HepG2 (cell line): ENCODE results near the gene RAB3C. TPM values are rescaled to one million over a fixed set of nuclear protein-coding genes. Genes with fewer than 3 reads are reported as not detected.

Source experiments
- BCL6 ChIP-seq: IDR thresholded peaks from 2 replicates; pipeline ENCODE4 v1.6.1; 2016; ENCODE audit warnings: missing genetic modification reagents, missing compliant biosample characterization
- BRCA1 ChIP-seq: sonication (generic); formaldehyde crosslinking; IDR thresholded peaks from 2 replicates; pipeline ENCODE4 v1.4.0; 2020; ENCODE audit warnings: missing genetic modification reagents
- CBX1 ChIP-seq: IDR thresholded peaks from one replicate; pipeline ENCODE4 v1.6.1; 2016; ENCODE audit warnings: antibody characterized with exemption, low read depth
- CREB1 ChIP-seq, 2 experiments: fragments of 450-650 bp in 1 of 2; IDR thresholded peaks; 2 replicates each; pipeline ENCODE4 v1.6.1; 2016 to 2017; ENCODE audit warnings: control low read depth in 1 of 2, mild to moderate bottlenecking in 1 of 2, missing compliant biosample characterization in 1 of 2, missing genetic modification characterization in 1 of 2
- ELF4 ChIP-seq: sonication (generic); formaldehyde crosslinking; IDR thresholded peaks from 2 replicates; pipeline ENCODE4 v1.5.0; 2020; ENCODE audit warnings: missing genetic modification reagents, mild to moderate bottlenecking, moderate library complexity, borderline replicate concordance
- ERF ChIP-seq: IDR thresholded peaks from 2 replicates; pipeline ENCODE4 v1.6.1; 2018; ENCODE audit warnings: missing biosample characterization, missing genetic modification reagents
- GATAD2A ChIP-seq: IDR thresholded peaks from 2 replicates; pipeline ENCODE4 v1.6.1; 2016
- KLF11 ChIP-seq: IDR thresholded peaks from 2 replicates; pipeline ENCODE4 v1.6.1; 2016; ENCODE audit warnings: missing compliant biosample characterization
- RBM39 ChIP-seq: fragments of 200-400 bp; formaldehyde crosslinking; IDR thresholded peaks from one replicate; pipeline ENCODE4 v1.6.1; 2018; ENCODE audit warnings: antibody characterized with exemption, mild to moderate bottlenecking, low read depth, low read length; ENCODE audit not compliant: poor library complexity, severe bottlenecking
- SP4 ChIP-seq: sonication (generic); formaldehyde crosslinking; IDR thresholded peaks from 2 replicates; pipeline ENCODE4 v1.8.1; 2023; ENCODE audit warnings: mild to moderate bottlenecking, missing genetic modification reagents
- SRF ChIP-seq: IDR thresholded peaks from 2 replicates; pipeline ENCODE4 v1.6.1; 2011; ENCODE audit warnings: mild to moderate bottlenecking, low read depth, low read length, moderate library complexity
- ZBTB14 ChIP-seq: sonication (generic); formaldehyde crosslinking; IDR thresholded peaks from 2 replicates; pipeline ENCODE4 v1.4.0; 2020; ENCODE audit warnings: missing genetic modification reagents
- ZFX ChIP-seq: sonication (generic); formaldehyde crosslinking; IDR thresholded peaks from 2 replicates; pipeline ENCODE4 v1.4.0; 2020; ENCODE audit warnings: mild to moderate bottlenecking, low read depth, missing genetic modification reagents, moderate library complexity
- ZNF263 ChIP-seq: sonication (generic); formaldehyde crosslinking; IDR thresholded peaks from 2 replicates; pipeline ENCODE4 v1.4.0; 2020; ENCODE audit warnings: missing genetic modification reagents
- ZNF326 ChIP-seq: sonication (generic); formaldehyde crosslinking; IDR thresholded peaks from 2 replicates; pipeline ENCODE4 v1.4.0; 2020; ENCODE audit warnings: missing genetic modification reagents, borderline replicate concordance
- ZNF547 ChIP-seq: sonication (generic); formaldehyde crosslinking; IDR thresholded peaks from 2 replicates; pipeline ENCODE4 v1.5.1; 2020; ENCODE audit warnings: mild to moderate bottlenecking, missing genetic modification reagents
- ZNF703 ChIP-seq: sonication (generic); formaldehyde crosslinking; IDR thresholded peaks from 2 replicates; pipeline ENCODE4 v1.5.1; 2020; ENCODE audit warnings: missing genetic modification reagents, mild to moderate bottlenecking, moderate library complexity, borderline replicate concordance
- ZNF782 ChIP-seq: sonication (generic); formaldehyde crosslinking; IDR thresholded peaks from 2 replicates; pipeline ENCODE4 v1.4.0; 2020; ENCODE audit warnings: missing genetic modification reagents, mild to moderate bottlenecking, borderline replicate concordance
- polyA plus RNA-seq, 8 experiments: library from polyadenylated mRNA; depleted of rRNA in 3 of 8; stranded (reverse) in 7 of 8; unstranded in 1 of 8; fragments of >200 nt; fragmentation: Illumina TruSeq in 4 of 8; extraction: Trizol in 4 of 8; gene quantifications; 2 replicates each; pipeline versions ENCODE4 v1.2.1 to v1.2.3, GENCODE V29; 2011 to 2016; ENCODE audit warnings: low read depth in 4 of 8, missing spikeins in 1 of 8, mixed read lengths in 1 of 8; ENCODE audit not compliant: insufficient read depth in 1 of 8
- total RNA-seq, 5 experiments: library from RNA; depleted of rRNA; stranded (reverse); fragments of >200 nt; fragmentation: Illumina TruSeq; extraction: Trizol; gene quantifications; 2 replicates each; pipeline ENCODE4 v1.2.3, GENCODE V29; 2016; ENCODE audit warnings: low read depth in 1 of 5
- TF ChIP-seq, protein P1 (sequence below): IDR thresholded peaks from 2 replicates; pipeline ENCODE4 v1.6.1; 2016
- TF ChIP-seq, protein P2 (sequence below): IDR thresholded peaks from 2 replicates; pipeline ENCODE4 v1.6.1; 2016; ENCODE audit warnings: mild to moderate bottlenecking, missing biosample characterization, missing genetic modification reagents
- TF ChIP-seq, protein P3 (sequence below): fragments of 450-650 bp; IDR thresholded peaks from 2 replicates; pipeline ENCODE4 v1.6.1; 2017; ENCODE audit warnings: mild to moderate bottlenecking
- TF ChIP-seq, protein P4 (sequence below): sonication (generic); formaldehyde crosslinking; IDR thresholded peaks from 2 replicates; pipeline ENCODE4 v1.8.0; 2022; ENCODE audit warnings: missing genetic modification reagents, mild to moderate bottlenecking, borderline replicate concordance

RAB3C gene
- total and polyA plus RNA-seq, 2 of the 13 experiments (the other 11 are each of a cell fraction or from before 2014, with no cell fraction given): not detected

DNA sequence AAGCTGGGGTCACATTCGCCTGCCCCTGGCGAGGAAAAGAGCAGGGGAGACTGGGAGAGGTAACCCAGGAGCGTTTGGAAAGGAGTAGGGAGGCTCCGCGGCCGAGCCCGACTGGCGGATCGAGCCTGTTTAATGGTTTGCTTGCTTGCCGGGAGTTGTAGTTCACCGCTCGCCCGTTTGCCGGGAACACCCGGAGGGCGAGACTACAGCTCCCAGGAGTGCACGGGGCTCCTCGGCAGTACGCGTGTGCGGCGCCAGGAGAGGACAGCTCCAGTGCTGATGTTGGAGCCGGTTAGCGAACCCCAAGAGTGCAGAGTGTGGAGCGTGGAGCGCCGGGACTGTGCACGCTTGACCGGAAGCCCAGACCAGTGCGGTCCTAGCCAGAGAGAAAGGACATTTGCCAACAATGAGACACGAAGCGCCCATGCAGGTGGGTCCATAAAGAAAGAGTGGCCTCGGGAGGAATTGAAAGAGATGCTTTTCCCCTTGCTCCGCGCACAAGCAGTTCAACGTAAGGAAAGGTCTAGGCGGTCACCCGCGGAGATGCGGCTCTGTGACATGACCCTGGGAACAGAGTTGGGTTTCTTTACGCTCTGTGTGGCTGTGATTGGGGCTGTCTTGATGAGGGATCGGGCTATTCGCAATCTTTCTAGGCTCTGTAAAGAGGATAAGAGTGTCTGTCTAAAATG, at the start of gene RAB3C (continued):
- TF ChIP-seq, protein P1, sequence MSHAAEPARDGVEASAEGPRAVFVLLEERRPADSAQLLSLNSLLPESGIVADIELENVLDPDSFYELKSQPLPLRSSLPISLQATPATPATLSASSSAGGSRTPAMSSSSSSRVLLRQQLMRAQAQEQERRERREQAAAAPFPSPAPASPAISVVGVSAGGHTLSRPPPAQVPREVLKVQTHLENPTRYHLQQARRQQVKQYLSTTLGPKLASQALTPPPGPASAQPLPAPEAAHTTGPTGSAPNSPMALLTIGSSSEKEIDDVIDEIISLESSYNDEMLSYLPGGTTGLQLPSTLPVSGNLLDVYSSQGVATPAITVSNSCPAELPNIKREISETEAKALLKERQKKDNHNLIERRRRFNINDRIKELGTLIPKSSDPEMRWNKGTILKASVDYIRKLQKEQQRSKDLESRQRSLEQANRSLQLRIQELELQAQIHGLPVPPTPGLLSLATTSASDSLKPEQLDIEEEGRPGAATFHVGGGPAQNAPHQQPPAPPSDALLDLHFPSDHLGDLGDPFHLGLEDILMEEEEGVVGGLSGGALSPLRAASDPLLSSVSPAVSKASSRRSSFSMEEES (CRISPR knock-in tag): no peak
- TF ChIP-seq SP4 (CRISPR knock-in tag): no peak
- TF ChIP-seq ZFX (CRISPR knock-in tag): peak; percentile 70
- no peak for TF ChIP-seq BRCA1 (CRISPR knock-in tag)
- TF ChIP-seq RBM39: no peak
- peak; percentile 68; the same call in 1 of the 2 replicates for TF ChIP-seq ZNF782 (CRISPR knock-in tag)
- peak; percentile 24; the same call in 1 of the 2 replicates for TF ChIP-seq BCL6 (CRISPR knock-in tag)
- TF ChIP-seq ZNF263 (CRISPR knock-in tag): 0 out of 2 replicates have a peak, but pooled peaks have one; percentile 31
- TF ChIP-seq CBX1: peak; percentile 87
- TF ChIP-seq ZBTB14 (CRISPR knock-in tag): no peak
- TF ChIP-seq, protein P2, sequence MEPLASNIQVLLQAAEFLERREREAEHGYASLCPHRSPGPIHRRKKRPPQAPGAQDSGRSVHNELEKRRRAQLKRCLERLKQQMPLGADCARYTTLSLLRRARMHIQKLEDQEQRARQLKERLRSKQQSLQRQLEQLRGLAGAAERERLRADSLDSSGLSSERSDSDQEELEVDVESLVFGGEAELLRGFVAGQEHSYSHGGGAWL (CRISPR knock-in tag): peak; percentile 71; the same call in 1 of the 2 replicates
- peak; percentile 70; the same call in 1 of the 2 replicates for TF ChIP-seq ERF (CRISPR knock-in tag)
- TF ChIP-seq GATAD2A (CRISPR knock-in tag): no peak
- no peak for TF ChIP-seq SRF
- TF ChIP-seq, protein P3, sequence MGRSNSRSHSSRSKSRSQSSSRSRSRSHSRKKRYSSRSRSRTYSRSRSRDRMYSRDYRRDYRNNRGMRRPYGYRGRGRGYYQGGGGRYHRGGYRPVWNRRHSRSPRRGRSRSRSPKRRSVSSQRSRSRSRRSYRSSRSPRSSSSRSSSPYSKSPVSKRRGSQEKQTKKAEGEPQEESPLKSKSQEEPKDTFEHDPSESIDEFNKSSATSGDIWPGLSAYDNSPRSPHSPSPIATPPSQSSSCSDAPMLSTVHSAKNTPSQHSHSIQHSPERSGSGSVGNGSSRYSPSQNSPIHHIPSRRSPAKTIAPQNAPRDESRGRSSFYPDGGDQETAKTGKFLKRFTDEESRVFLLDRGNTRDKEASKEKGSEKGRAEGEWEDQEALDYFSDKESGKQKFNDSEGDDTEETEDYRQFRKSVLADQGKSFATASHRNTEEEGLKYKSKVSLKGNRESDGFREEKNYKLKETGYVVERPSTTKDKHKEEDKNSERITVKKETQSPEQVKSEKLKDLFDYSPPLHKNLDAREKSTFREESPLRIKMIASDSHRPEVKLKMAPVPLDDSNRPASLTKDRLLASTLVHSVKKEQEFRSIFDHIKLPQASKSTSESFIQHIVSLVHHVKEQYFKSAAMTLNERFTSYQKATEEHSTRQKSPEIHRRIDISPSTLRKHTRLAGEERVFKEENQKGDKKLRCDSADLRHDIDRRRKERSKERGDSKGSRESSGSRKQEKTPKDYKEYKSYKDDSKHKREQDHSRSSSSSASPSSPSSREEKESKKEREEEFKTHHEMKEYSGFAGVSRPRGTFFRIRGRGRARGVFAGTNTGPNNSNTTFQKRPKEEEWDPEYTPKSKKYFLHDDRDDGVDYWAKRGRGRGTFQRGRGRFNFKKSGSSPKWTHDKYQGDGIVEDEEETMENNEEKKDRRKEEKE: no peak
- TF ChIP-seq KLF11 (CRISPR knock-in tag): peak; percentile 55; the same call in 1 of the 2 replicates
- TF ChIP-seq CREB1 (IDR thresholded peaks at IDR 0.05): peak; percentile 72
- peak; percentile 92 for TF ChIP-seq CREB1 (CRISPR knock-in tag; IDR thresholded peaks at IDR 0.05)
- TF ChIP-seq ZNF703 (CRISPR knock-in tag): no peak
- TF ChIP-seq, protein P4, sequence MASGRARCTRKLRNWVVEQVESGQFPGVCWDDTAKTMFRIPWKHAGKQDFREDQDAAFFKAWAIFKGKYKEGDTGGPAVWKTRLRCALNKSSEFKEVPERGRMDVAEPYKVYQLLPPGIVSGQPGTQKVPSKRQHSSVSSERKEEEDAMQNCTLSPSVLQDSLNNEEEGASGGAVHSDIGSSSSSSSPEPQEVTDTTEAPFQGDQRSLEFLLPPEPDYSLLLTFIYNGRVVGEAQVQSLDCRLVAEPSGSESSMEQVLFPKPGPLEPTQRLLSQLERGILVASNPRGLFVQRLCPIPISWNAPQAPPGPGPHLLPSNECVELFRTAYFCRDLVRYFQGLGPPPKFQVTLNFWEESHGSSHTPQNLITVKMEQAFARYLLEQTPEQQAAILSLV (CRISPR knock-in tag): no peak
- TF ChIP-seq ZNF547 (CRISPR knock-in tag): 0 out of 2 replicates have a peak, but pooled peaks have one; percentile 35
- no peak for TF ChIP-seq ZNF326 (CRISPR knock-in tag)
- TF ChIP-seq ELF4 (CRISPR knock-in tag): no peak
